GM12878 (cell line): ENCODE results near the gene VSIG10L2.

Experiments used
- CREM ChIP-seq: IDR thresholded peaks from 2 replicates; pipeline ENCODE4 v1.6.1; 2014; ENCODE audit warnings: antibody characterized with exemption, low read depth
- CTCF ChIP-seq, 3 experiments: IDR thresholded peaks in 2 of 3; conservative IDR thresholded peaks in 1 of 3; 2 replicates each; pipeline ENCODE4 v1.5.1; 2011; ENCODE audit warnings: low read depth in 3 of 3, low read length in 3 of 3, mild to moderate bottlenecking in 3 of 3, control low read depth in 2 of 3, moderate library complexity in 2 of 3, inconsistent platforms in 1 of 3, mixed read lengths in 1 of 3; ENCODE audit not compliant: control insufficient read depth in 2 of 3, insufficient read depth in 1 of 3; ENCODE audit errors: extremely low read depth in 1 of 3
- SMC3 ChIP-seq: IDR thresholded peaks from 2 replicates; pipeline ENCODE4 v1.6.1; 2011; ENCODE audit warnings: low read length, improper control_type of control experiment, borderline replicate concordance

- no peak for TF ChIP-seq CREM
- TF ChIP-seq SMC3 = no peak
- no peak for TF ChIP-seq CTCF (IDR thresholded peaks at IDR 0.05 in 2 of 3, conservative IDR thresholded peaks at IDR 0.05 in 1 of 3; ENCODE audit: control insufficient read depth in 2 of 3, extremely low read depth in 1 of 3, insufficient read depth in 1 of 3, low read depth in 3 of 3, low read length in 3 of 3)
These were observed 47.0 kb downstream of the VSIG10L2 start for GRCh38 chr11:125992893-125993292.
